Esophagus squamous epithelium (tissue), 5 donors: ENCODE results near the gene UBAP2L. TPM values are rescaled to one million over a fixed set of nuclear protein-coding genes. Genes with fewer than 3 reads are reported as not detected.

Experiments
- DNase-seq: peaks from one replicate; lab custom pipeline; 2025; lab: John Stamatoyannopoulos, UW
- H3K27ac ChIP-seq, 4 donors: fragments of 200-600 bp; sonication (generic); one replicate each; pipeline ENCODE4 v1.5.1; 2016 to 2019; ENCODE audit warnings: mild to moderate bottlenecking in 1 of 4
- H3K27me3 ChIP-seq, 4 donors: fragments of 200-600 bp; sonication (generic); 1 replicate in 3 of 4; 2 replicates in 1 of 4; pipeline versions ENCODE4 v1.5.1 to v1.6.0; 2017 to 2021; ENCODE audit warnings: antibody characterized with exemption in 1 of 4
- H3K36me3 ChIP-seq, 3 donors: fragments of 200-600 bp; sonication (generic); one replicate each; pipeline ENCODE4 v1.5.1; 2016 to 2019
- H3K4me1 ChIP-seq, 3 donors: fragments of 200-600 bp; sonication (generic); one replicate each; pipeline ENCODE4 v1.5.1; 2017 to 2019
- H3K4me3 ChIP-seq, 4 donors: fragments of 200-600 bp; sonication (generic); 1 replicate in 3 of 4; 2 replicates in 1 of 4; pipeline ENCODE4 v1.5.1; 2016 to 2019; ENCODE audit warnings: mild to moderate bottlenecking in 2 of 4, moderate library complexity in 1 of 4
- H3K9me3 ChIP-seq, 3 donors: fragments of 200-600 bp; sonication (generic); one replicate each; pipeline ENCODE4 v1.5.1; 2016 to 2019
- CTCF ChIP-seq, 6 experiments: fragments of 450-650 bp in 4 of 6; fragments of 200-600 bp in 2 of 6; sonication (generic) in 2 of 6; IDR thresholded peaks; one replicate each; pipeline ENCODE4 v1.5.1; 2016 to 2019; ENCODE audit warnings: antibody characterized with exemption in 6 of 6, mild to moderate bottlenecking in 4 of 6, moderate library complexity in 4 of 6
- POLR2A ChIP-seq, 4 donors: fragments of 450-650 bp; IDR thresholded peaks; one replicate each; pipeline ENCODE4 v1.6.1; 2017; ENCODE audit warnings: antibody characterized with exemption in 4 of 4, mild to moderate bottlenecking in 4 of 4, moderate library complexity in 3 of 4
- WGBS, 2 donors: methylation state at CpG; one replicate each; pipeline ENCODE4 v1.1.5; 2018; 5-methylcytosine and 5-hydroxymethylcytosine counted together
- intact Hi-C: fragments of 100-400 bp; cut with DNase I; formaldehyde crosslinking; loops from one replicate; pipeline ENCODE4 v1.15.0; 2022
- total RNA-seq, 4 donors: library from RNA; depleted of rRNA; stranded (reverse); fragments of >200 nt; gene quantifications; one replicate each; pipeline ENCODE4 v1.1.0, GENCODE V29; 2016
- donor health status: DM: yes; HTN: yes; CAD: no.

Gene UBAP2L
- total RNA-seq: 10 to 100 TPM; 57.8 to 69.5 (median 69.1) TPM

- 0 to 1% methylated on average over 10 to 42 of the region's 73 CpGs for WGBS, 2 donors
- H3K4me1 ChIP-seq: peaks cover 18 to 75% (median 34%) of the 10 kb centered on the region in 3 donors
- intact Hi-C loops: no loop called here
These were observed at the start of gene UBAP2L for GRCh38 chr1:154220071-154220969. UBAP2L (plus strand) TSS chr1:154220955; CDS start chr1:154225124, 4,169 bp downstream.

GRCh38 chr1:154171223-154171583, 49.6 kb upstream of the UBAP2L start:
- H3K27me3 ChIP-seq: no peaks in the 10 kb centered on the region
- no peak for DNase-seq
- no peaks in the 10 kb centered on the region for H3K9me3 ChIP-seq
- H3K4me1 ChIP-seq: peaks cover 6 to 9% (median 6%) of the 10 kb centered on the region in 3 donors
- no peak overlapping the region for H3K4me3 ChIP-seq
- peaks cover 24 to 100% (median 65%) of the 10 kb centered on the region in 3 donors for H3K36me3 ChIP-seq
- intact Hi-C loops: no loop called here
- TF ChIP-seq CTCF (IDR thresholded peaks at IDR 0.05) (no peak), POLR2A (IDR thresholded peaks at IDR 0.05) (no peak)
- peak overlapping the region in 1 of 4 donors; percentile 42 for H3K27ac ChIP-seq
- 77 to 89% methylated on average over 4 of the region's 4 CpGs for WGBS, 2 donors

More at GRCh38 chr1:154220071-154220969, at the start of gene UBAP2L:
- H3K27ac ChIP-seq: peak within 1 kb of the TSS; percentile 98 to 99 (median 98)
- peak within 1 kb of the TSS; percentile 69 to 99 (median 90) for H3K4me3 ChIP-seq
- peak; percentile 93 for DNase-seq
- peak in 3 of 4 donors; percentile 64 to 86 (median 76) for TF ChIP-seq POLR2A (IDR thresholded peaks at IDR 0.05)
- peak in 2 of 6 experiments; percentile 11 to 17 for TF ChIP-seq CTCF (IDR thresholded peaks at IDR 0.05)
- no peaks in the 10 kb centered on the region for H3K27me3 ChIP-seq
- H3K36me3 ChIP-seq: peaks cover 0 to 45% (median 3%) of the 10 kb centered on the region in 3 donors
- no peaks in the 10 kb centered on the region for H3K9me3 ChIP-seq

GRCh38 chr1:154171880-154172279, 48.9 kb upstream of the UBAP2L start:
- TF ChIP-seq CTCF (IDR thresholded peaks at IDR 0.05): no peak
- no peak for TF ChIP-seq POLR2A (IDR thresholded peaks at IDR 0.05)
- intact Hi-C loops: no loop called here
- Histone ChIP-seq H3K4me3 (no peak overlapping the region), H3K4me1 (peaks cover 7 to 15% (median 13%) of the 10 kb centered on the region in 3 donors), H3K27ac (no peak overlapping the region), H3K27me3 (no peaks in the 10 kb centered on the region), H3K9me3 (no peaks in the 10 kb centered on the region), H3K36me3 (peaks cover 24 to 94% (median 58%) of the 10 kb centered on the region in 3 donors)
- DNase-seq: no peak
- WGBS, 2 donors: 83 to 85% methylated on average over 5 of the region's 5 CpGs

- Histone ChIP-seq H3K4me3 (no peak overlapping the region), H3K36me3 (peaks cover 20 to 79% (median 48%) of the 10 kb centered on the region in 3 donors), H3K27ac (no peak overlapping the region), H3K9me3 (no peaks in the 10 kb centered on the region), H3K27me3 (no peaks in the 10 kb centered on the region), H3K4me1 (peaks cover 25 to 43% (median 40%) of the 10 kb centered on the region in 3 donors)
- TF ChIP-seq CTCF (IDR thresholded peaks at IDR 0.05) (no peak), POLR2A (IDR thresholded peaks at IDR 0.05) (no peak)
- intact Hi-C loops: no loop called here
- no peak for DNase-seq
- 76 to 93% methylated on average over 4 of the region's 4 CpGs for WGBS, 2 donors
These were observed 46.1 kb upstream of the UBAP2L start for GRCh38 chr1:154174654-154175053.

- peaks cover 8 to 73% (median 33%) of the 10 kb centered on the region in 3 donors for H3K36me3 ChIP-seq
- intact Hi-C loops: no loop called here
- H3K4me3 ChIP-seq: no peak overlapping the region
- no peaks in the 10 kb centered on the region for H3K27me3 ChIP-seq
- peaks cover 36 to 60% (median 57%) of the 10 kb centered on the region in 3 donors for H3K4me1 ChIP-seq
- WGBS, 2 donors: 28 to 30% methylated on average over 2 of the region's 2 CpGs
- TF ChIP-seq POLR2A (IDR thresholded peaks at IDR 0.05) (no peak), CTCF (IDR thresholded peaks at IDR 0.05) (no peak)
- H3K9me3 ChIP-seq: no peaks in the 10 kb centered on the region
- H3K27ac ChIP-seq: peak overlapping the region; percentile 29 to 60 (median 51)
- no peak for DNase-seq
These were observed 44.4 kb upstream of the UBAP2L start for GRCh38 chr1:154176337-154176736.
